GM21737 (cell line): ENCODE measurements around the gene GALR2.
"Not testable (repeated sequence)": the region's sequence is repeated elsewhere in the genome, so short reads cannot be mapped to it uniquely, and the experiment has no call there.

Source experiments
- ATAC-seq: cut with Tn5 transposase; IDR thresholded peaks from one replicate; pipeline ENCODE4 v1.9.1; 2021; ENCODE audit warnings: mild to moderate bottlenecking, moderate library complexity; ENCODE audit not compliant: unreplicated experiment

Gene GALR2

GRCh38 chr17:76074390-76075363 is at the start of gene GALR2:
TSS of gene GALR2 (plus strand) at chr17:76074781. CDS start at chr17:76074884, 103 bp downstream.
- ATAC-seq = no peak

GRCh38 chr17:76025294-76025693 is 49.3 kb upstream of the GALR2 start:
- ATAC-seq = no peak

DNA sequence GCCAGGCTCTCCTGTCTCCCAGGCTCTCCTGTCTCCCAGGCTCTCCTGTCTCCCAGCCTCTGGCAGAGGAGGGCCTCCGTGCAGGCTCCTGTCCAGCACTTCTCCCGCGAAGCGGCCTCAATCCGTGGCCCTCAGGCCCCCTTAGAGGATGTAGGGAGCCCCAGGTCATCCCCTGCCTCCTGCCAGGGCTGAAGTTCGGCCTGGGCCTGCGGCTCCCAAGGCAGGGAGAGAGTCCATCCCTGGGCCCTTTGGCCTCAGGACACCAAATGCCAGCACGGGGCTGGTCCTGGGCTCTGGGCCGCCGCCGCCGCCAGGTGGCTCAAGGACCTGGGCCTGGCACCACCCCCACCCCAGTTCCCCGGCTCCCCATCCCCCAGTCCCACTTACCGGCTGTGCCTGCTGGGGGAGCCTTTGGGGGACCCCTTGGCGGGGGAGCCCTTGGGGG is 47.8 kb upstream of the GALR2 start:
- ATAC-seq = no peak

- no peak for ATAC-seq
Observed at GRCh38 chr17:76027159-76027839, 47.3 kb upstream of the GALR2 start, which contains the start of gene EVPL. TSS of gene EVPL (minus strand) at chr17:76027306. CDS start at chr17:76027198, 108 bp downstream.

DNA sequence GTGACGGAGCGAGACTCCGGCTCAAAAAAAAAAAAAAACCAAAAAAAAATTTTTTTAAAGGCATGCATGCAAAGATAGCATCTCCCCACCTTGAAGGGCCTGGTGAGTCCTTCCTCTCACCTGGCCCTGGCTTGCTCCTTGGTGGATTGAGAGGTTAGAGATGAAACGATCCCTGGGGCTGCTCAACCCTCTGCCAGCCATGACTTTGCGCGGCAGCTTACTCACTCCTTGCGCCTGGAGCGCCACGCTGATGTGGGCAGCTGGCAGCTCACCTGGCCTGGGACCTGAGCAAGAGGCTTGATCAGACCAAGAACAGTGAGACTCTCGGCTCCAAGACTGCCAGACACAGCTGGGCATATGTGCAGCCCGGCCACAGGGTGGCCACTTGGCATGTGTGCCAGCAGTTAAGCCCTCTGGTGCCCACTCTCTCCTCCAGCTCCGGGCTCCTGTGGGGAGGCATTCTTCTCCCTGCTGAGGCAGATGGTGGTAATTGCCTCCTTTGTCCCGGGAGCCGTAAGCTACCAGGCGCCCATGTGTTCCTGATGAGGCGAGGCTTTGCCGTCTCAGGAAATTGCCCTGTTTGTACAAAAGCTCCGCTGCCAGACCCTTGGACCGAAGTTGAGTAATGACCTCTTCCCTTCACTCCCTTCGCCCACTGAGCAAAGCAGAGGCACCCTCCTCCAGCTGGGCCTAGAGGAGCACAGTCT is 42.4 kb upstream of the GALR2 start:
- no peak for ATAC-seq

- no peak for ATAC-seq
Observed at GRCh38 chr17:76032780-76033108, 41.8 kb upstream of the GALR2 start.

- no peak for ATAC-seq
Observed at GRCh38 chr17:76033139-76033538, 41.4 kb upstream of the GALR2 start.

DNA sequence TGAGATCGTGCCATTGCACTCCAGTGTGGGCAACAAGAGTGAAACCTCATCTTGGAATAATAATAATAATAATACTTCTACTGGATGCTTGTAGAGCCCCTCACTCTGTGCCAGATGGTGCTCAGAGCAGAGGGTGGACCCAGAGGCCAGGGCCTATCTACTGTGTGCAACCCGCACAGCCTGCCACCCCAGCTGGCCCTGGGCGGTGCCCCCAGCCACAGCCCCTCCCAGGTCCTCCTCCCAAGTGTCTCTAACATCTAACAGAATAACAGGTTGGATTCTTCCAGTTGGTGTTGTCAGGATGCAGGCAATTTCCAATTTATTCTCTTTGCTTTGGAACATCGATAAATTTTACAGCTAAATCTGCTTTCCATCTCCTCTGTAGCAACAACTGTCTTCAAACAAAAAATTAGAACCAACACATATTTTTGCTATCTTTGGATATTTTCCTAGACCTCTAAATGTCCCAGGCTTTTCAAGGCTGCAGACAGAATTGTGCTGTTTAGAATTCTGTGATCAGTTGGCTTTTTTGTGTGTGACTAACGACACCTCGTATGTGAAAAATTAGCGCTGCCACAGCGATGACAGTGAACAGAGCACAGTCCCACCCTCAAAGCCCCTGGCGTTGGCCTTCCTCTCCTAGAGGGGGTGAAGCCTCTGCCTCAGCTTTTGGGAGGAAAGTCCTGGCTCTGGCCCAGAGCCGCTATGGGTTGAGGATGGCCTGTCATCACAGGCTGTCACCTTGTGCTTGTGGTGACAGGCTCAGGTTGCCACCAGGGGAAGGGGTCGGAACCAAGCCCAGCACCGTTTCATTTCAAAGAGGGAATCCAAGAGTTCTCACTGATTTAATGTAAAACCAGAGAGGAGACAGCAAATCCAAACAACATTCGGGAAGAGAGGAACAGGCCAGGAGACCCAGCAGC is 39.9 kb upstream of the GALR2 start:
- no peak for ATAC-seq

GRCh38 chr17:76036497-76037261 is 37.9 kb upstream of the GALR2 start:
- no peak for ATAC-seq

DNA sequence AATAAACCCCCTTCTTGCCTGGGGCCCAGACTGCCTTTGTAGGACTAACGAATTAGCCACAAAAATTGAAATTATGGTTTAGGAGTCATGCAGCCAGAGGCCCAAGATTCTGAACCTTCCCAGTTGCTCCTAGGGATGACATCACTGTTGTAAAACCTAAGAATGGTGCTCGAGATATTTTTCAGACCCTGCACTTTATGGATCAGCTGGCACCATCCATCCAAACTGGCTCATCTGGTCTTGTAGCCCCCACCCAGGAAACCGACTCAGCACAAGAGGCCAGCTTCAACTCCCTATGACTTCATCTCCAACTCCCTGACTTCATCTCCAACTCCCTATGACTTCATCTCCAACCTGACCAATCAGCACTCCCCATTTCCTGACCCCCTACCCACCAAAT is 36.5 kb upstream of the GALR2 start:
- ATAC-seq = no peak

- ATAC-seq = no peak
Observed at GRCh38 chr17:76039121-76039520, 35.5 kb upstream of the GALR2 start.

DNA sequence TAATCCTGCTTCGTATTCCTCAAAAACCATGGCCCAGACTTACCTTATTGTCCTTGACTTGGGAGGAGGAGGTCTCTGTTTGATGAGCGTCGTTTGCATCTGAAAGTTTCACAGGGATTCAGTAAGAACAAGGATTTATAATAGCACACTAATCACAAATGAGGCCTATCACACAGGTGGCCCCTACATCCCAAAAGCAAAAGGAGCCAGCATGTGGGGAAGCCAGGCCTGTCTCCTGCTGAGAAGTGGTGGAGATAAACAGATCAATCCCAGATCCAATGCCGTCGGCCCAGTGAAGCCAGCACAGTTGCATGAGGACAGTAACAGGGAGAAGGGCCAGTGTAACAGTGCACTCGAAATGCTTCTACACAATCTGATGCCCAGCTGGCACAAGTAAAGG is 34.2 kb upstream of the GALR2 start:
- ATAC-seq = no peak

- not testable (repeated sequence) for ATAC-seq
Observed at GRCh38 chr17:76042868-76043267, 31.7 kb upstream of the GALR2 start.

DNA sequence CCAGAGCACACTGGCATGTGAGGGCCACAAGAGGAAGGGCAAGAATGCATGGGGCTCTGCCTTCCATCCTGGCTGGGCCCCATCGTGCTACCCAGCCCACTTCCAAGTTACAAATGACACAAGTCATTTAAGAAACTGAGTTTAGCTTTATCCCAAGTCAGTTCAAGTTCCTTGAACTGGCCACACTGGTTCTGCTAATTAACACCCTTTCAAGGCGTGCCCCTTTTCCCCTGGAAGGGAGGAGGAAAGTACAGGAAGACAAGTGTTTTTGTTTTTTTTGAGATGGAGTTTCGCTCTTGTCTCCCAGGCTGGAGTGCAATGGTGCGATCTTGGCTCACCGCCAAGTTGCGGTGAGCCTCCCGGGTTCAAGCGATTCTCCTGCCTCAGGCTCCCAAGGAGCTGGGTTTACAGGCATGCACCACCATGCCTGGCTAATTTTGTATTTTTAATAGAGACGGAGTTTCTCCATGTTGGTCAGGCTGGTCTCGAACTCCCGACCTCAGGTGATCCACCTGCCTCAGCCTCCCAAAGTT is 30.0 kb upstream of the GALR2 start:
- ATAC-seq = not testable (repeated sequence)

DNA sequence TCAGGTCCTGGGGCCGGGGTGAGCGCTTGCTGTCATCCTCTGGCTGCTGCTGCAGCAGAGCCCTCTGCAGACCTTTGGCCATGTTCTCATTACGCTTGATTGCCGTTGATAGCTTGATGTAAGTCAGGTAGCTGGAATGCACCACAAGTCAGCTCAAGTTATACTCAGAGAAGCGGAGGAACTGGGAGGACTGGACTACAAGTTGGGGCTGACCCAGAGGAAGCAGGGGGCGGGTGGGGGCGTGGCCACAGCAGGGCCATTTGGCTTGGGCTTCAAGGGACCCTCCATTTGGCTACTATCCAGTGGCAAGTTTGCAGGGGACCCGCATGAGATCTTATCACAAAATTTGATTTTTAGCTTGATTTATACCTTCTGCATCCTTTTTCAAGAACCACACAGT is 28.5 kb upstream of the GALR2 start:
- ATAC-seq = no peak

DNA sequence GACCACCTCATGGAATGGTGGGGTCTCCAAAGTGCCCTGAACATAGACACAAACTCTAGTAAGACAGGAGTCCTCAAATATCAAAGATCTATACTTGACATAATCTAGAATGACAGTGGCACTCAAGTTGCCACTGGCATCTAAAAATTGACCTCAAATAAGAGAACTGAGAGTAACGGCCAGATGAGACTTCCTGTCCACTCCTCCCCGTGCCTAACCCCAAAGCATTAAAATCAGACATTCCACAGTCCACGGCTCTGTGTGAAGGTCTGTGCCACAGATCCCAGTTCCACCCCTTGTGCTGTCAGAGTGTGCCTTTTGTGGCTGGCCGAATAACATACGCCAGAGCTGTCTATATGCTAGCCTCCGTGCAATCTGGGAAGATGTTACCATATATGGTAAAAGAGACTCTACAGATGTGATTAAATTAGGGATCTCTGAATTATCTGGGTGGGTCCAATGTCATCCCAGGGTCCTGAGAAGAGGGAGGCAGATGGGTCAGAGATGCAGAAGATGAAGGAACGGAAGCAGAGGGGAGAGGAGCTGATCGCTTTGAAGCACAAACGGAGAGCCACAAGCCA is 26.5 kb upstream of the GALR2 start:
- ATAC-seq = no peak

DNA sequence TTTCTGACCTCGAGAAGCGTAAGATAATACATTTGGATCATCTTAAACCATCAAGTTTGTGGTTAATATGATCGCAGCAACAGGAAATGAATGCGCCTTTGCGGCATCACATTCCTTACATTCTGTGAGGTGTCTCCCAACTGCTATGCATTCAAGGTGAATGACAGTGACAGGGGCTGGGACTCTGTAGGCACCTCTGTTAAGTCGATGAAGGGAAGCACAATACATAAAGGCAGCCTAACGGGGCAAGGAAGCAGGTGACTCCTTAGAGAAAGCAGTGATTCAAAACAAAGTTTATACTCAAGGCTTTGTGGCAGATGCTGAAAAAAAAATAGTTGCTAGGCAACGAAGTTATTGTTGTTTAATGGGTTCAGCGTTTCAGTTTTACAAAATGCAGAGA is 25.9 kb upstream of the GALR2 start:
- no peak for ATAC-seq

GRCh38 chr17:76049239-76049638 is 25.3 kb upstream of the GALR2 start:
- ATAC-seq = no peak
